D341Med (cell line): ENCODE results near the gene PCA3.

Source experiments
- DNase-seq: peaks from one replicate; pipeline ENCODE4 v3.0.0; 2012; ENCODE audit warnings: low spot score

Gene PCA3

DNA sequence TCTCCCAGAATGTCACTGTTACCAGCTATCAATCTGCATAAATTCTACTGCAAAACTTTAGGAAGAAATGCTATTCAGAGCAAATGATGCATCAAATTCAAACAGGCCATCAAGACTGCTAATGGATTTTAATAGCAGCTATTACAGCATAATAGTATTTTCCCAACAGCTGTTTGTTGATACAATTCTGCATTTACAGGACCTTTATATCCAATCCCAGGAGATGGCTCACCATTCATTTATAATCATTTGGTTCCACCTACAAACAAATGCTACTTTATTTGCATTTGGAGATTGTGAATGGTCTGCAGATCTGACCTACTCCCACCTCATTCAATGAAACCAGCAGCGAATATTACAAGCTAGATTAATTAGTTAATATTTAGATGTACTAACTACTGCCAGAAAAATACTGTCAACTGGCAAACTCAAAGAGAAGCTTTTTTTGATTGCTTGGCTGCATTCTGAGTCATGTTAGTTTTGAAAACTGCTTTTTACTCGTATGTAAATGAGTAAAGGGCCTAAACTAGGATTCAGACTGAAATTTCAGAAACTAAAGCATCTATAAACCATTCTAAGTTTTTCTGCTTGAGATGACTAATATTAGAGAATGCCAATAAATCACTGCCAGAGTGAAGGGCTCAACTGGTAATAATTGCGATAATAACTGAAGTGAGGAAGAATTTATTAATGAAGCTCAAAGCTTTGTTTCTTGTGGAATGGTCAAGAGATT is 7.1 kb upstream of the PCA3 start:
- no peak for DNase-seq

DNA sequence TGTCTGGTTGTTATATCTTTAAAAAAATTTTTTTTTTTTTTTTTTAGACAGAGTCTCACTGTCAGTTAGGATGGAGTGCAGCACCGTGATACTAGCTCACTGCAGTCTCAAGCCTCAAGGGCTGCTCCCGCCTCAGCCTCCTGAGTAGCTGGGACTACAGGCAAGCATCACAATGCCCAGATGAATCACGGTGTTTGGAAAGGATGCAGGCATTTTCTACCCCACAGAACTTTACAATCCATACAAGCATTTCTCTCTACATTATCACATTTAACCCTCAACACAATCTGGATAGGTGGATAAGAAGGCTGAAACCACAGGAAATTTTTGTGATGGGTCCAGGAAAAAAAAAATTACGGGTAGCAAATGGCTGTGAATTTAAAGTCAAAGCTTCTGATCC is 5.8 kb upstream of the PCA3 start:
- DNase-seq = no peak

DNA sequence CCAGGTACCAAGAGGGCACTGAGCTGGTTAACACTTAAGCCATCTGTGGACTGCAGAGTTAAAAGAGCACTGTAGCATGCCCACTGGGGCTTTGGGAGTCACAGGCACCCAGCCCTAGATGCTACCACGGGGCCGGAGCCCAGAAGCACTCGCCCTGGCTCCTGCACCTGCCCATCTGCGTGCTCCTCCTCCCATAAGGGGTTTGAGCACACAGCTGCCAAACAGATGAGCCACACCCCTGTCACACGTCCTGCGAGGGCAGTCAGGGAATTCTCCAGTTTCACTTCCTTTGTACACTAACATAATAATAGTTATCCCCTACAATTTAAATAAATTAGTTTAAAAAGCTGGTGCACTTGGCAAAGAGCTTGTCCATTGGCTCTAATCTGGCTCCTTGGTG is 4.5 kb upstream of the PCA3 start:
- DNase-seq = no peak

DNA sequence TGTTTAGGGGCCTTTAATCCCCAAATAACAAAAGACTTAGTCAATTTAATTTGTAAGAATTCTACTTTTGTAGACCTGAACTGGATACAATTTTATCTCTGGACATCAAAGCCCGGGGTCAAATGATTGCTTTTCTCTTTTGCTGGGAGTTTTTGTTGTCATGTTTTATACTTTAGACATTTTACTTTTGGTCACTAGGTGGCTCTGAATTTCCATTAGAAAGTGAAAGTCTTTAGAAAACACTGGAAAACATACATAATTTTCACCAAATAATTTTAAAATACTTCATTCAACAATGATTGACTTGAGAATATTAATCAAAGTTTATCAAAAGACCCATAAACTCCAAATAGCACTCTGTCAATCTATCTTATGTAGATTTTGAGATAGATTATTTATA is 2.8 kb upstream of the PCA3 start:
- DNase-seq = no peak

DNA sequence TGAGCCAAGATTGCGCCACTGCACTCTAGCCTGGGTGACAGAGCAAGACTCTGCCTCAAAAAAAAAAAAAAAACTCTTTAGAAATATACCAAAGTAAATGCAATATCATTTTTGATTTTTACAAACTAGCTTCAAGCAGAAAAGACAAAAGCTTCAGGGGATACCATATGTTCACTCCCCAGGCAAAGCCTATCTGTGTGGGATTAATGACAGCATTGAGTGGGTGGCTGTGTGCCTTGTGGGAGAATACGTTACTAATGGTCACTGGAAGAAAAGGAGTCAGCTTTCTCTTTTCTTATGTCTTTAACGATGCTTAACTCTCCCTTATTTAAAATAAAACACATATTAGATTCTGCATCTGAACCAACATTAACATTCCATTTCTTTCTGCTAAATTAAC is 1.9 kb downstream of the PCA3 start:
- DNase-seq = no peak

DNA sequence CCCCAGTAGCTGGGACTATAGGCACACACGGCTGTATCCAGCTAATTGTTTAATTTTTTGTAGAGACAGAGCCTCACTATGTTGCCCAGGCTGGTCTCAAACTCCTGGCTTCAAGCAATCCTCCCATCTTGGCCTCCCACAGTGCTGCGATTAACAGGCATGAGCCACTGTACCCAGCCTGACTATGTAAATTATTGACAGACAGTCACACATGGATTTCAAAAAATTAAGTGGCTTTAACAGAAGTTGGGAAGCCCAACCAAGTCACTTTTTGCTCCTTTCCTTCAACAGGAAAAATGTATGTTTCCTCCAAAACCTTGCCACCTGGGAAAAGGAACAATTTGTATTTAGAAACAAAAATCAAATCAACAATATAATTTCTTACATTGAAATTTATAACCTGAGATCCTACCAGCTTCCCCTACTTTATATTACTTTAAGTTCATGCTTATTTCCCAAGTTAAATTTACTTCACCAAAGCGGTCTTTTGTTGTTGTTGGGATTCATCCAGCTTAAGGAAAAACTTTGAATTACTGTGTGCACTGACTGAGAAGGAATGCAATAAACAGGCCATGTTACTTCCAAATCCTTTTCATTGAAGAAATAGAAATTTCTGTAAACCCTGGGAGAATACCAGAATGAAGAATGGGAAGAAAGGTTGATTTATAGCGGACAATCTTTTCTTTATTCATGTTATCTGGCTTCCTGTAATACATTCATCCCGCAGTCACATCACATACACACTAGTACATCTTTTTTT is 8.6 kb downstream of the PCA3 start:
- no peak for DNase-seq

DNA sequence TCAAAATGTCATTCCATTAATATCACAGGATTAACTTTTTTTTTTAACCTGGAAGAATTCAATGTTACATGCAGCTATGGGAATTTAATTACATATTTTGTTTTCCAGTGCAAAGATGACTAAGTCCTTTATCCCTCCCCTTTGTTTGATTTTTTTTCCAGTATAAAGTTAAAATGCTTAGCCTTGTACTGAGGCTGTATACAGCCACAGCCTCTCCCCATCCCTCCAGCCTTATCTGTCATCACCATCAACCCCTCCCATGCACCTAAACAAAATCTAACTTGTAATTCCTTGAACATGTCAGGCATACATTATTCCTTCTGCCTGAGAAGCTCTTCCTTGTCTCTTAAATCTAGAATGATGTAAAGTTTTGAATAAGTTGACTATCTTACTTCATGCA is 20.6 kb downstream of the PCA3 start:
- no peak for DNase-seq

DNA sequence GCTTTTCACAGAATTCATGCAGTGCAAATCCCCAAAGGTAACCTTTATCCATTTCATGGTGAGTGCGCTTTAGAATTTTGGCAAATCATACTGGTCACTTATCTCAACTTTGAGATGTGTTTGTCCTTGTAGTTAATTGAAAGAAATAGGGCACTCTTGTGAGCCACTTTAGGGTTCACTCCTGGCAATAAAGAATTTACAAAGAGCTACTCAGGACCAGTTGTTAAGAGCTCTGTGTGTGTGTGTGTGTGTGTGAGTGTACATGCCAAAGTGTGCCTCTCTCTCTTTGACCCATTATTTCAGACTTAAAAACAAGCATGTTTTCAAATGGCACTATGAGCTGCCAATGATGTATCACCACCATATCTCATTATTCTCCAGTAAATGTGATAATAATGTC is 21.3 kb downstream of the PCA3 start:
- no peak for DNase-seq

DNA sequence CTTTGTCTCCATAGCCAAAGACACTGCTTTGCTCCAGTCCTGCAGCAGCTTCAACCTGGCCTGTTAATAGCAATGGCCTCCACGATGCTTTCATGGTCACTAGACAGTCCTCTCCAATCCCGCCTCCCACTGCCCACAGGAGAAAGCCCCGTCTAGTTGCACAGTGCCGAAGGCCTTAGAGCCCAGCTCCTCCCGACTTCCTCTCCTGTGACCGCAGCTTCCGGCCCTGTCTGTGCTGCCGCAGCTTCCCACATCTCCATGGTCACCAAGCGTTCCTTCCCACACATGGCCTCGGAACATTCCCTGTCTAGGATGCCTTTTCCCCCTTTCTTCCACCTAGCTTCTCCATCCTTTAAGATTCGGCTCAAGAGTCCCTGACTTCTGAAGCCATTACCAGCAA is 23.4 kb downstream of the PCA3 start:
- no peak for DNase-seq

DNA sequence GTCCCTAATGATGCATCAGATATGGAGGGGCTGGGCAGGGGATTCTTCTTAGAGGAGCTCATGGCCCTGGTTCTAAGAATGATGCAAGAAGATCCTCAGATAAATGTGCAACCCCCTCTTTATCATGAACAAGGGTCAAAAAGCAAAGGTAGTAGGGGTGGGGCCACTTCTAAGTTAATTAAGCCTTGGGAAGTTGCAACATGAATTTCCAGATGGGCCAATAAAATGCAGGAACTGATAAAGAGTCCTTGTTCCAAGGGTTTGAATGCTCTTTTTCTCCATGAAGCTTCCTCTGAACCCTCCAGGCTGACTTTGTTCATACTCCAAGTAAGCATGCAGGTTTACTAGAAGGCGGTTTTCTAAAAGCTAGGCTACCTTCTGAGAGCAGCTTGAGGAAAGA is 25.6 kb downstream of the PCA3 start:
- no peak for DNase-seq

DNA sequence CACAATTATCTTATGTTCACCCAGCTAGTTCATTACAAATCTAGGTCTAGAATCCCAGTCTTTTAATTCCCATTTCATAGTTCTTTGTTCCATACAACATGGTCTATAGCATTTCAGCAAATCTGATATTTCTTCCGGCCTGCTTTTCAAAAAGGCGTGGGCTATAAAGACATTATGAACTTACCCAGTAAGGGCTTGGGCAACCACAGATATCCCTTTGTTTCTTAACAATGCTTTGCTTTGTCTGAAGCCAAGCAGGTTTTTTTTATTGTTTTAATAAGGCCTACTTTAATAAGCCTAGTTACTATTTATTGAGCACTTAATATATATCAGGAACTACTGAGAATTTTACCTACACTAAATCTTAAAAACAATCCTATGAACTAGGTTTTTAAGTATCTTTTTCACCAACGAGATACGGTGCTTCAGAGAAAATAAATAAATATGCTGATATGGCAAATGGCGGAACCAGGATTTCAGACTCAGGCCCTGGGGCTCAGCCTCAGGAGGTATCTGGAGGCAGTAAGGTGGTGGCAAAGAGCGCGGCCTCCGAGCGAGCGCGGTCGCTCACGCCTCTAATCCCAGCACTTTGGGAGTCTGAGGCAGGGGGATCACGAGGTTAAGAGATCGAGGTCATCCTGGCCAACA is 29.7 kb downstream of the PCA3 start:
- no peak for DNase-seq

DNA sequence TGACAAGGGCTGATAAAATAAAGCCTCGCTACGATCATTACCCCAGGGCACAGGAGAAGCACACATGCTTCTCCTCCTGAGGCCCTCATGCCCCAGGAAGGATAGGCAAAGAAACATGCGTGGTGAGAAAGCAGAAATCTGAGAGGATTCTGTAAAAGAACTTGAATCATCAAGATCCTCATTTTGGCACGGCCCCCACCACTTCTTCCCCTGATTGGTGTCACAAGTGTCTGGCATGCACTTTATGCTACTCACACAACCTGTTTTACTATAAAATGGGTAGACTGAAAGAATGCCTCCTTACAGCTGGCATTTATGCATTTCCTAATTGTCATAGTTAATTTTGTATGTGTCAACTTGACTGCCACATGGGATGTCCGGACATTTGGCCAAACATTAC is 32.1 kb downstream of the PCA3 start:
- no peak for DNase-seq

DNA sequence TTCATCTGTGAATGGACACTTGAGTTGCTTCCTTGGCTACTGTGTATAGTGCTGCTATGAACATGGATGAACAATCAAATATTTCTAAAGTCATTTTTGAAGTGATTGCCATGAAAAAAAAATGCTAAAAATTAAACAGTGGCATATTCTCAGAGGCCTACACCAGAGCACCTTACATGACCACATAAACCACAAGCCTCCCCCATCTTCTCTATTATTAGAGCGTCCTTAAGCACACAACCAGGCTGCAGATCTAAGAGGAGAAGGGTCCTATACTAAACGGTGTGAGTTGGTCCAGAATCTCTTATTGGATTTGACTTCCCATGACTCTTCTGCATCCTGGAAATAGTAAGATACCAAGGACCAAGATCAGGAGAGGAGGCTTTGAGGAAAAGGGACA is 34.3 kb downstream of the PCA3 start:
- DNase-seq = no peak

DNA sequence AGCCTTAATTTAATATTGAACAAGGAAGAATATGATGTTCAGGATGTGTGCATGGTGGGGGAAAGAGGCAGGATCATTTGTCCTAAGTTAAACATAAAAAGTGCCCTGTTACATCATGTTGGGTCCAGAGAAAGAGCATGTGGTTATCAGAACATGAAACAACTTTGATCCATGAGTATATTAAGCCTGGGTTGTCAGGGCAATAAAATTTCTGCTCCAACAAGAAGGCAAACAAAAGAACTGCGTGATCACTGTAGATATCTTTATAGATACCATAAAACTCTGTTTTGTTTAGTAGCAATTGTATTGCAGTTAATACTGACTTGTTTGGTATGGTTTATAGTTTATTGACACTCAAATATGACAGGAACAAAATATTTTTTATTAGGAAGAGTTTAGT is 35.2 kb downstream of the PCA3 start:
- no peak for DNase-seq

DNA sequence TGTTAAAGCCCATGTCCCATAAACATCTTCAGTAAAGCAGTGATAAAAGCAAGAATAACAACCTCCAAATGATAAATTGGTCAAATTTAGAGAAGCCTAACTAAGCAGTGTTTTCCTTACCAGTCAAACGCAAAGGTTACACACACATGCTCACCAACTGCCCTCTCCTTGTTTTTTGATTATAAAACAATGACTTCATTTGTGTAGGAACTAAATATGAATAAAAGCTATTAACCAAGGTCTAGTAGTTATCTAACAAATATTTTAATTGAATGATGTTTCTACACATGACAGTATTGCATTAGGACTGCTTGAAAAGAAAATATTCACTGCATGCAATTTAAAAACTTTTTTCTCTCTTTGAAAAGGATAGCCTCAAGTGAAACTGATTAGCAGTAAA is 36.7 kb downstream of the PCA3 start:
- no peak for DNase-seq

DNA sequence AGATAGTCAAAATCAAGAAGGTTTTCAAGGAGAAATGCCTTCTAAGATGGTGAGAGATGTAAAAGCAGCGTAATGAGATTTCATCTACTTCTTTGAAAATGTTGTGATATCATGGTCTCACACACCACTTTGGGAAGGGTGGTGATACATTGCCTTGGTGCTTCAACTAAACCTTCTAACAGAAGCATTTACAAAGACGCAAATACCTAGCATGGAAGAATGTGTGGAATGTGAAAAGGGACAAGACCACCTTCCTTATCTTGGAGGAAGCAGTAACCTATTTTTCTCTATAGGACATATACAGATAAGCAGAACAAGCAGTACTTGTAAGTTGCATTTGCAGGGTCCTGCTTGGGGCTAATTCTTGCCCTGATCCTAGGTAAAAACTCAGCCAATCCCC is 38.8 kb downstream of the PCA3 start:
- no peak for DNase-seq

DNA sequence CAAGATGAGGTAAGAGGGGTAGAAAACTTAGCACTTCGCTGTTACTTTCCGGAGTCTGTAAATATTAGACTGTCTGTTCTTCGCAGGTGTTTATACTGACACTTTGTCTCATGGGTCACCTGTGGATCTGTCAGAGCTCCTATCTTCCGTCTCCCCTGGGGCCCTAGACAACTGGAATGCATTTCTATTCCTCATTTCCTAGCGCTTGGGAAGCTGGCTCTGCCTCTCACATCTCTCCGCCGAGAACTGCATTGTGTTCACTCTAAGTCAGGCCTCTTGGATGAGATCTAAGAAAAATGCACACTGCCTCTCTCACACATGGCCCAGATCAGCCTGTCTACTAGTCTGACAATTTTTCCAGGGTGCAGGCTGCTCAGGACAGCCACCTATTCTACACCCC is 39.5 kb downstream of the PCA3 start:
- DNase-seq = no peak

DNA sequence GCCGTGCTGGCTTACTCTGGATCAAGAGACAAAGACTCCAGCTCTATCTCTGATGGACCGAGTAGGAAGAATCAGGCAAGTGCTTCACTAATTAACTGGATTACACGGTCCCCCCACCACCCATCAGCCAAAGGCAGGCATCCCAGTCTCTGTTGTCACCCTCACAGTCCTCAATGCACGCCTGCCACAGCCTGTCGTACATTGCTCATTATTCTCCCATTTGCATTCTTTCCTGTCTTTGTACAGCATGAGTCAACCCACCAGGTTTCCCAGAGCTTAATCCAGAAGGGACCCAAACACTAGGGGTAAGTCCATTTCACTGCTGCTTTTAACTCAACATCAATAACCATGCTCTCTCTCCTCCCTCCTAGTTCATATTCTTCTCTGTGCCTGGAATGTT is 44.4 kb downstream of the PCA3 start:
- DNase-seq = no peak

DNA sequence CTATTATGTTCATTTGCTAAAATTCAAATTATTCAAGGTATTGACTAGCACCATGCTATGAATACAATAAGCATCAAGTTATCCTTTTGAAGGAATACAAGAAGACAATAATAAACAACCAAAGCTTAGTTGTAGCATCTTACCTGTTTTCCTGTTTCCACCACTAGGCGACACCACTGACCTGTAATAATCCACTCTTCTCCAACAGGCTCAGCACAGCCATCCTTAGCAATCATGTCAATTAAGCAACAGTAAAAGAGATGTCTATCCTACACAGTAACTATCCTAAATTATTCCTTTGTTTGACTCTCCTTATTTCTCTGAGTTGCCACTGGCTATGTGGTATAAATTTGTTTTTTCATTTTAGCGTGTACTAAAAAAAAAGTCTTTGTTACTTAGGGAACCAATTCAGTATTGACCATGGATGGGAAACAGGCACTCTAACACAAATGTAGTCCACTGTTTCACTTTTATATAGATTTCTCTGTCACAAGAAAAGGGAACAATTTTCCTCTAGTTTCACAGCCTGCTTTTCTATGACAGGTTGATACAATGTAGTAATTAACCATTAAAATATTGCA is 46.2 kb downstream of the PCA3 start:
- DNase-seq = peak; percentile 57

DNA sequence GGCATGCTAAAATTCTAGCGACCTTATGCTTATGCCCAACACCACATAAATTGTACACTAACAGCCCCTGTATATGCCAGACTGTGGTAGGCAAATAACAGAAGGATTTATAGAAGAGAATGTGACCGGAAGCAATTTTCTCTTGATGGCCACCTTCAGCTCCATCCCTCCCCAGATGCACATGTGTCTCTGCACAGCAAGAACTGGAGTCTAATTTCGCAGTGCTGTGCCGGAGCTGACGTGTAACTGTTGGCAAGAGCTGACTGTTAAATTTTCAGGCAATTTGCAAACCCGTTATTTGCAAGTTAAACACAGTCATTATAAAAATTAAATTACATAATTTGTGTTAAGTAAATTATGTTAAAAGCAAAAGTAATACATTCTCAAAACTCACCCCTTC is 48.4 kb downstream of the PCA3 start:
- DNase-seq = no peak

DNA sequence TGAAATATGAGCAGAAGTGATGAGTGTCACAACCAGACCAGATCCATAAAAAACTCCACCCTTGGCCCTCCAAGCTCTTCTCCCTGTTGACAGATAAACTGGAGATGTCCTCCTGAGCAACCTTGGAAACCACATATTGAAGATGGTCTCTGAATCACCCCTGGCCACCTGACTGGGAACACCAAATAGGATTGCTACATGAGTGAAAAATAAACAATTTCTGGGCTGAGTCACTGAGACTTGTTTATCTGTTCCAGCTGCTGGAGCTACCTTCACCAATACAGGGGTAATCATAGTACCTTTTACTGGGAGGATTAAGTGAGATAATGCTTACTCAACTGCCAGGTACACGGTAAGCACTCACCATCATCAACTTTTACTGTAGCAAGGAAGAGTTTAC is 53.3 kb downstream of the PCA3 start:
- DNase-seq = no peak

DNA sequence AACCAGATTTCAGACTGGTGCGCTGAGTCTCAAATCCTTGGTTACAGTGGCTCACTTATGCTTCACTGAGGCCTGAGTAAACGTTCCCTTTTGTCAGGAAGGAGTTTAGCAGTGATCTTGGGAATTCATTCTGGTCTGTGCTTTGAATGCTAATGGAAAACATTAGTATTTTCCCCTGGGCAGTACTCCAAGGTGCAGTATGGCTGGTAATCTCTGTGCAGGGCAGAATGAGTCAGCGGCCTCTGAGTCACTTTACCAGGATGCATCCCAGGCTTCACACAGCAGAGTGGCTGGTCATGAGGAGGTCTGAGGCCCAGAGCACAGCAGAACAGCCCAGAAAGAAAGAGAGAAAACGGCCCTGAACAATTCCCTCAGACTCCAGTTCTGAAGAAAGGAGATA is 54.0 kb downstream of the PCA3 start:
- no peak for DNase-seq

DNA sequence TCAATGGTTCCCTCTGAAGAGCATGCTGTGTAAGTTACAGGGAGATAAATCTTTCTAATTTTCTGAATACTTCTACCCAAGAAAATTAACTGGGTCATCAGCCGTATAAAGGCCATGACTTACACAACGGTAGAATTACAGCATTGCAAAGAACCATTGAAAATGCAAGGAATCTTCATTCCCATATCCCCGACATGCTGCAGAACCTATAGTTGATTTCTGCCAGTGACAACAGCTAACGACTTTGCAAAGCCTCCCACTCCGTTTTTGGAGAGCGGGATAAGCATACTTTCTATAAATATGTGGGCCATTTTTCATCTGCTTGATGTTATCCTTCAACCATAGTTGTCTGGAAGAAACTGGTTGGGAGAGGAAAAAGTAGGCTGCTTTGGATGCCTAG is 56.2 kb downstream of the PCA3 start:
- no peak for DNase-seq
